ENCODE measurements around the gene ARHGAP4. TPM values are rescaled to one million over a fixed set of nuclear protein-coding genes. Genes with fewer than 3 reads are reported as not detected.

ARHGAP4 gene
- total RNA-seq, 4 donors from 2014 or later: 10.9 to 26.0 (median 18.1) TPM

- TF ChIP-seq EP300 (IDR thresholded peaks at IDR 0.05): no peak
- TF ChIP-seq POLR2AphosphoS5 (IDR thresholded peaks at IDR 0.05): no peak
- TF ChIP-seq CTCF (IDR thresholded peaks at IDR 0.05): no peak
- TF ChIP-seq POLR2A (IDR thresholded peaks at IDR 0.05): no peak
- Histone ChIP-seq H3K9me3 (no peaks in the 10 kb centered on the region), H3K36me3 (no peaks in the 10 kb centered on the region), H3K4me1 (peaks cover 0 to 43% (median 3%) of the 10 kb centered on the region in 3 donors), H3K4me3 (no peak overlapping the region), H3K27ac (peak overlapping the region in 2 of 4 donors; percentile 44 to 52), H3K27me3 (no peaks in the 10 kb centered on the region)
- no peak for ATAC-seq
- WGBS, 2 donors (ENCODE audit: low coverage in 1 of 2): 63 to 67% methylated on average over 6 to 8 of the region's 8 CpGs
Measured at GRCh38 chrX:153901753-153902140, 24.3 kb downstream of the ARHGAP4 start.

- TF ChIP-seq EP300 (IDR thresholded peaks at IDR 0.05) (no peak), CTCF (IDR thresholded peaks at IDR 0.05) (no peak), POLR2AphosphoS5 (IDR thresholded peaks at IDR 0.05) (no peak), POLR2A (IDR thresholded peaks at IDR 0.05) (no peak)
- Histone ChIP-seq H3K4me3 (no peak overlapping the region), H3K27me3 (no peaks in the 10 kb centered on the region), H3K4me1 (peaks cover 0 to 43% (median 3%) of the 10 kb centered on the region in 3 donors), H3K9me3 (no peaks in the 10 kb centered on the region), H3K36me3 (no peaks in the 10 kb centered on the region), H3K27ac (peak overlapping the region in 2 of 4 donors; percentile 44 to 52)
- WGBS, 2 donors (ENCODE audit: low coverage in 1 of 2): 32 to 58% methylated on average over 10 to 15 of the region's 26 CpGs
- peak; percentile 80 for ATAC-seq
Measured at GRCh38 chrX:153900831-153901752, 25.0 kb downstream of the ARHGAP4 start.

GRCh38 chrX:153897899-153898298 lies 28.2 kb downstream of the ARHGAP4 start:
- Histone ChIP-seq H3K9me3 (no peaks in the 10 kb centered on the region), H3K36me3 (no peaks in the 10 kb centered on the region), H3K27ac (no peak overlapping the region), H3K4me1 (peaks cover 0 to 26% (median 0%) of the 10 kb centered on the region in 3 donors), H3K27me3 (no peaks in the 10 kb centered on the region), H3K4me3 (no peak overlapping the region)
- TF ChIP-seq EP300 (IDR thresholded peaks at IDR 0.05): no peak
- TF ChIP-seq POLR2A (IDR thresholded peaks at IDR 0.05): no peak
- no peak for TF ChIP-seq POLR2AphosphoS5 (IDR thresholded peaks at IDR 0.05)
- no peak for TF ChIP-seq CTCF (IDR thresholded peaks at IDR 0.05)
- ATAC-seq: no peak

- no peak for ATAC-seq
- peaks cover 0 to 16% (median 4%) of the 10 kb centered on the region in 3 donors for H3K4me1 ChIP-seq
- no peaks in the 10 kb centered on the region for H3K9me3 ChIP-seq
- H3K27me3 ChIP-seq: peaks cover 30% of the 10 kb centered on the region
- TF ChIP-seq POLR2A (IDR thresholded peaks at IDR 0.05) (no peak), POLR2AphosphoS5 (IDR thresholded peaks at IDR 0.05) (no peak), CTCF (IDR thresholded peaks at IDR 0.05) (no peak), EP300 (IDR thresholded peaks at IDR 0.05) (no peak)
- H3K4me3 ChIP-seq: no peak overlapping the region
- WGBS, 2 donors (ENCODE audit: low coverage in 1 of 2): 82 to 86% methylated on average over 2 to 6 of the region's 6 CpGs
- H3K36me3 ChIP-seq: no peaks in the 10 kb centered on the region
- no peak overlapping the region for H3K27ac ChIP-seq
Measured at GRCh38 chrX:153889123-153889522, 36.9 kb downstream of the ARHGAP4 start.

GRCh38 chrX:153888344-153888743 lies 37.7 kb downstream of the ARHGAP4 start:
- no peak for ATAC-seq
- WGBS, 2 donors (ENCODE audit: low coverage in 1 of 2): 0 to 67% methylated on average over 1 to 5 of the region's 6 CpGs
- H3K27me3 ChIP-seq: peaks cover 38% of the 10 kb centered on the region

More at GRCh38 chrX:153888344-153888743, 37.7 kb downstream of the ARHGAP4 start:
- peaks cover 0 to 16% (median 4%) of the 10 kb centered on the region in 3 donors for H3K4me1 ChIP-seq
- H3K9me3 ChIP-seq: no peaks in the 10 kb centered on the region
- H3K27ac ChIP-seq: no peak overlapping the region
- TF ChIP-seq POLR2A (IDR thresholded peaks at IDR 0.05): no peak
- TF ChIP-seq POLR2AphosphoS5 (IDR thresholded peaks at IDR 0.05): no peak
- no peak for TF ChIP-seq CTCF (IDR thresholded peaks at IDR 0.05)
- no peak for TF ChIP-seq EP300 (IDR thresholded peaks at IDR 0.05)
- H3K4me3 ChIP-seq: no peak overlapping the region
- no peaks in the 10 kb centered on the region for H3K36me3 ChIP-seq
